PC-3 (cell line): Measurements from ENCODE around the gene EXOC4. TPM values are rescaled to one million over a fixed set of nuclear protein-coding genes. Genes with fewer than 3 reads are reported as not detected.

Source experiments
- ATAC-seq: fragments of 200-7000 bp; cut with Tn5 transposase; 2 replicates; pipeline ENCODE4 v1.9.1; 2020; ENCODE audit warnings: mild to moderate bottlenecking, moderate library complexity
- BruUV-seq: library from RNA; stranded (reverse); fragments of 400-500 nt; replicated peaks from 2 replicates; lab custom pipeline; 2021; lab: Mats Ljungman, UMichigan
- CTCF ChIA-PET: fragments of 300-600 bp; sonication (Branson Sonifier 250); formaldehyde crosslinking; loops from one replicate; lab custom pipeline; 2022; ENCODE audit warnings: antibody characterized with exemption; lab: Charles Lee
- POLR2A ChIA-PET: fragments of 300-600 bp; sonication (Branson Sonifier 250); formaldehyde crosslinking; loops from one replicate; lab custom pipeline; 2022; ENCODE audit warnings: antibody characterized with exemption; ENCODE audit not compliant: unreplicated experiment; lab: Charles Lee
- DNase-seq: peaks from one replicate; pipeline ENCODE4 v3.0.0-alpha.2; 2015
- H2AFZ ChIP-seq: fragments of 300-600 bp; sonication (generic); 2 replicates; pipeline ENCODE4 v1.6.0; 2016; ENCODE audit warnings: antibody characterized with exemption, low read length
- H3F3A ChIP-seq: fragments of 300-600 bp; sonication (generic); one replicate; pipeline ENCODE4 v1.6.0; 2017; ENCODE audit warnings: antibody characterized with exemption, low read length, control low read depth, mild to moderate bottlenecking; ENCODE audit not compliant: unreplicated experiment
- H3K27ac ChIP-seq: fragments of 300-600 bp; sonication (generic); 2 replicates; pipeline ENCODE4 v1.5.1; 2016; ENCODE audit warnings: mild to moderate bottlenecking, low read length
- H3K27me3 ChIP-seq: fragments of 300-600 bp; sonication (generic); 2 replicates; pipeline ENCODE4 v1.6.1; 2016; ENCODE audit warnings: low read length, mixed read lengths
- H3K36me3 ChIP-seq: fragments of 300-600 bp; sonication (generic); 2 replicates; pipeline ENCODE4 v1.6.1; 2016; ENCODE audit warnings: low read depth, mixed run types, low read length, mixed read lengths
- H3K4me1 ChIP-seq: fragments of 300-600 bp; sonication (generic); 2 replicates; pipeline ENCODE4 v1.5.1; 2016; ENCODE audit warnings: low read length; ENCODE audit not compliant: insufficient read depth
- H3K4me2 ChIP-seq: fragments of 300-600 bp; sonication (generic); 2 replicates; pipeline ENCODE4 v1.6.0; 2016; ENCODE audit warnings: low read length
- H3K4me3 ChIP-seq: fragments of 300-600 bp; sonication (generic); 2 replicates; pipeline ENCODE4 v1.5.1; 2016; ENCODE audit warnings: mild to moderate bottlenecking, low read length, mixed read lengths
- H3K79me2 ChIP-seq: fragments of 300-600 bp; sonication (generic); 2 replicates; pipeline ENCODE4 v1.6.1; 2017; ENCODE audit warnings: low read length, mixed read lengths
- H3K9ac ChIP-seq: fragments of 300-600 bp; sonication (generic); 2 replicates; pipeline ENCODE4 v1.6.0; 2016; ENCODE audit warnings: mild to moderate bottlenecking, low read length
- H3K9me2 ChIP-seq: fragments of 300-600 bp; sonication (generic); replicated peaks from 2 replicates; pipeline ENCODE4 v1.6.1; 2016; ENCODE audit warnings: mixed run types, low read length, mixed read lengths
- H3K9me3 ChIP-seq: fragments of 300-600 bp; sonication (generic); 2 replicates; pipeline ENCODE4 v1.6.1; 2016; ENCODE audit warnings: low read length, mixed read lengths
- H4K20me1 ChIP-seq: fragments of 300-600 bp; sonication (generic); 2 replicates; pipeline ENCODE4 v1.6.1; 2016; ENCODE audit warnings: low read length, mixed read lengths
- EZH2 ChIP-seq: fragments of 300-600 bp; sonication (generic); IDR thresholded peaks from one replicate; pipeline ENCODE4 v1.6.1; 2017; ENCODE audit warnings: antibody characterized with exemption, mild to moderate bottlenecking, low read length; ENCODE audit not compliant: unreplicated experiment
- EZH2phosphoT487 ChIP-seq: fragments of 300-600 bp; sonication (generic); IDR thresholded peaks from 2 replicates; pipeline ENCODE4 v1.6.1; 2018; ENCODE audit warnings: mild to moderate bottlenecking, antibody characterized with exemption, low read length, borderline replicate concordance
- intact Hi-C: fragments of 100-400 bp; cut with micrococcal nuclease; formaldehyde crosslinking; loops from 2 replicates; pipeline ENCODE4 v1.9.0; 2023
- total RNA-seq: library from RNA; depleted of rRNA; stranded (reverse); fragments of >200 nt; gene quantifications from 2 replicates; pipeline ENCODE4 v1.2.3, GENCODE V29; 2014
- TF ChIP-seq, protein P1 (sequence below): fragments of 300-600 bp; sonication (generic); conservative IDR thresholded peaks from 2 replicates; pipeline ENCODE4 v1.5.1; 2017; ENCODE audit warnings: antibody characterized with exemption, low read depth, mild to moderate bottlenecking, low read length

EXOC4 gene
- total RNA-seq, 1 experiment from 2014 or later: 43.5 TPM

DNA sequence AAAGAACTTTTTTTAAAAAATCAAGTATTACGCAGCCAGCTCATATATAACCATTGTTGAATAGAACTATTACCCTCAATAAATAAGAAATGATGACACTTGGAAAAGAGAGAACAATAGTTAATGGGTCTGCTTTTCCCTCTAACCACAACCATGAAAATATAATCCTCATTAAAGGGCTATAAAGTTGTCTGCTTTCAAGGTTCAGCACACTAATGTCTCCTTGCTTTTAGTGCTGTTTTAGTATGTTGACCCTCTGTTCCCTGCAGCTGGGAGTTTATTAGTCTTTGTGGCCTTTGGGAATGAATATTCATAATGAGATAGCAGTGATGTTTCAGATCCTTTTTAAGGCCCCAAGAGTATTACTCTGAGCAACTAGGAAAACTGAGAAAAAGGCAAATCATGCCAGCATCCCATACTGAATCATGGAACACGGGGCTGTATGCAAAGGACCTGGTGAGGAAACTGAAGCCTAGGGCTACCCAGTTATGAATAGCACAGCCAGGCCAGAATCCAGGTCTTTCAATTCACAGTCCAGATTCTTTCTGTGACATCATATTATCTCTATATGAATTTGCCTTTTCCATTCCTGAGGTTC is 542.3 kb downstream of the EXOC4 start:
- no peaks in the 10 kb centered on the region for H3K36me3 ChIP-seq
- no peaks in the 10 kb centered on the region for H3F3A ChIP-seq
- H3K27ac ChIP-seq: no peak overlapping the region
- no peaks in the 10 kb centered on the region for H3K79me2 ChIP-seq
- H3K4me1 ChIP-seq: peaks cover 3% of the 10 kb centered on the region; the same call in 1 of the 2 replicates
- ATAC-seq: no peak
- ChIA-PET CTCF (no interaction called here), POLR2A (no interaction called here)
- no peaks in the 10 kb centered on the region for H3K9me2 ChIP-seq
- no peak overlapping the region for H3K9ac ChIP-seq
- H2AFZ ChIP-seq: no peak overlapping the region
- H3K4me3 ChIP-seq: no peak overlapping the region
- no peaks in the 10 kb centered on the region for H4K20me1 ChIP-seq
- intact Hi-C loops: no loop called here
- BruUV-seq: no TSS peak
- H3K4me2 ChIP-seq: no peak overlapping the region
- TF ChIP-seq, protein P1, sequence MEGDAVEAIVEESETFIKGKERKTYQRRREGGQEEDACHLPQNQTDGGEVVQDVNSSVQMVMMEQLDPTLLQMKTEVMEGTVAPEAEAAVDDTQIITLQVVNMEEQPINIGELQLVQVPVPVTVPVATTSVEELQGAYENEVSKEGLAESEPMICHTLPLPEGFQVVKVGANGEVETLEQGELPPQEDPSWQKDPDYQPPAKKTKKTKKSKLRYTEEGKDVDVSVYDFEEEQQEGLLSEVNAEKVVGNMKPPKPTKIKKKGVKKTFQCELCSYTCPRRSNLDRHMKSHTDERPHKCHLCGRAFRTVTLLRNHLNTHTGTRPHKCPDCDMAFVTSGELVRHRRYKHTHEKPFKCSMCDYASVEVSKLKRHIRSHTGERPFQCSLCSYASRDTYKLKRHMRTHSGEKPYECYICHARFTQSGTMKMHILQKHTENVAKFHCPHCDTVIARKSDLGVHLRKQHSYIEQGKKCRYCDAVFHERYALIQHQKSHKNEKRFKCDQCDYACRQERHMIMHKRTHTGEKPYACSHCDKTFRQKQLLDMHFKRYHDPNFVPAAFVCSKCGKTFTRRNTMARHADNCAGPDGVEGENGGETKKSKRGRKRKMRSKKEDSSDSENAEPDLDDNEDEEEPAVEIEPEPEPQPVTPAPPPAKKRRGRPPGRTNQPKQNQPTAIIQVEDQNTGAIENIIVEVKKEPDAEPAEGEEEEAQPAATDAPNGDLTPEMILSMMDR: no peak
- TF ChIP-seq EZH2 (no peak), EZH2phosphoT487 (no peak)
- no peaks in the 10 kb centered on the region for H3K27me3 ChIP-seq
- no peak for DNase-seq
- H3K9me3 ChIP-seq: no peaks in the 10 kb centered on the region

DNA sequence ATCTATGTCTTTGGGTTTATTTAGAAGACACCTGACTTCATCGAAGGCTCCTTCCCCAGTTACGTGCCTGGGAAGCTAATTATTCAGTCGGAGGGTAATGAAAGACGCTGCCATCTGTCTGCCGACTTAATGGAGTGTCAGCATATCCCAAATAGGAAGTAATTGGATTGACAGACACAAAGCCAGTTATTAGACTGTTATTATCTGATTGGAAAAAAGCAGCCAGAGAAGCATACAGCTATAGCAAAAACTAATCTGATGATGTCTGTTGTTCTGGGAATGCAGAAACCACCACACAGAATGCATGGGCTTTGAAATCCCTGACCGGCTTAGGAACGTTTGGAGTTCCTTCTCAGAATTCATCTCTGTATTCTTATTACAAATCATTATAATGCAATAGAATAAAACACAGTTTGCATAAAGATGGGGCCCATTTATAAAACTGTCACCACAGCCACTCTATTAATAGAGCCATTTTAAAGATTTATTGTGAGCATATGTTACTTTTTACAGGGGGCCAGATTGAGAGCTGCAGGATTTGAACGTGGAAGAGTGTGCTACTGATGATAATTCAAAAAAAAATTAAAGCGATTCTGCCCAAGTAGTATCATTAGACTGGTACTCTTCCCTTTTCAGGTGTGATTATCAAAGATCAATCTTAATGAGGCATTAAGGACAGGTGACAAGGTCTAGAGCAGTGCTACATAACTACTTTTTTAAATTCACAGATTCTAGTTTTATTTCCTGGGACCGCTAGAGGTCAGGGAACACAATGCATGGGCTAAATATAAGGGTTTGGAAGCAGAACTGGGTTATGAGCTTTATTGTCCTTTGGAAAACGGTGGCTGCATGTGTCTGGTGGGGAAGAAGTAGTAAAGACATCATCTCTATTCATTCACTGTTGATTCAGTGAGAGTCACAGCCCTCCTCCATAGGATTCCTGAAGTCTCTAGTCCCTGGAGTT is 544.2 kb downstream of the EXOC4 start:
- Histone ChIP-seq H3K9me3 (no peaks in the 10 kb centered on the region), H3K4me2 (no peak overlapping the region), H4K20me1 (no peaks in the 10 kb centered on the region), H3K4me3 (no peak overlapping the region), H3F3A (no peaks in the 10 kb centered on the region), H3K27me3 (no peaks in the 10 kb centered on the region), H3K79me2 (no peaks in the 10 kb centered on the region), H3K36me3 (no peaks in the 10 kb centered on the region), H3K4me1 (no peaks in the 10 kb centered on the region), H3K27ac (no peak overlapping the region), H3K9ac (no peak overlapping the region), H3K9me2 (no peaks in the 10 kb centered on the region), H2AFZ (no peak overlapping the region)
- ATAC-seq: no peak
- intact Hi-C loops: no loop called here
- ChIA-PET CTCF (no interaction called here), POLR2A (no interaction called here)
- no peak for DNase-seq
- no TSS peak for BruUV-seq
- TF ChIP-seq EZH2phosphoT487 (no peak), EZH2 (no peak)
- TF ChIP-seq, protein P1: no peak
